GM19324 (cell line): ENCODE results near the gene COL27A1.

Source experiments
- ATAC-seq: cut with Tn5 transposase; IDR thresholded peaks from one replicate; pipeline ENCODE4 v1.9.1; 2021; ENCODE audit warnings: mild to moderate bottlenecking, moderate library complexity; ENCODE audit not compliant: unreplicated experiment, low FRiP score

COL27A1 gene

GRCh38 chr9:114299286-114300152 is 144.2 kb downstream of the COL27A1 start:
- no peak for ATAC-seq

GRCh38 chr9:114300153-114300845 is 145.0 kb downstream of the COL27A1 start:
- ATAC-seq: no peak

- no peak for ATAC-seq
Observed at GRCh38 chr9:114300846-114301797, 145.8 kb downstream of the COL27A1 start.

- ATAC-seq: no peak
Observed at GRCh38 chr9:114301798-114302565, 146.6 kb downstream of the COL27A1 start.

GRCh38 chr9:114302727-114303126 is 147.4 kb downstream of the COL27A1 start:
- no peak for ATAC-seq

GRCh38 chr9:114303571-114303970 is 148.2 kb downstream of the COL27A1 start:
- no peak for ATAC-seq

GRCh38 chr9:114303977-114304376 is 148.6 kb downstream of the COL27A1 start:
- no peak for ATAC-seq

GRCh38 chr9:114304416-114305188 is 149.3 kb downstream of the COL27A1 start:
- ATAC-seq: no peak

- ATAC-seq: no peak
Observed at GRCh38 chr9:114307899-114308267, 152.5 kb downstream of the COL27A1 start.

GRCh38 chr9:114308361-114308950 is 153.1 kb downstream of the COL27A1 start:
- no peak for ATAC-seq

- no peak for ATAC-seq
Observed at GRCh38 chr9:114309096-114309495, 153.8 kb downstream of the COL27A1 start.

- ATAC-seq: no peak
Observed at GRCh38 chr9:114310471-114311450, 155.4 kb downstream of the COL27A1 start.

GRCh38 chr9:114311571-114312512 is 156.5 kb downstream of the COL27A1 start:
- no peak for ATAC-seq

- no peak for ATAC-seq
Observed at GRCh38 chr9:114312513-114312875, 157.2 kb downstream of the COL27A1 start.

- no peak for ATAC-seq
Observed at GRCh38 chr9:114313186-114313585, 157.8 kb downstream of the COL27A1 start.

- ATAC-seq: no peak
Observed at GRCh38 chr9:114314256-114314867, 159.0 kb downstream of the COL27A1 start.
